Measurements from ENCODE around the gene NRARP. TPM values are rescaled to one million over a fixed set of nuclear protein-coding genes. Genes with fewer than 3 reads are reported as not detected.

Gene NRARP
- total RNA-seq, 1 donor from 2014 or later, result 17.9 TPM

DNA sequence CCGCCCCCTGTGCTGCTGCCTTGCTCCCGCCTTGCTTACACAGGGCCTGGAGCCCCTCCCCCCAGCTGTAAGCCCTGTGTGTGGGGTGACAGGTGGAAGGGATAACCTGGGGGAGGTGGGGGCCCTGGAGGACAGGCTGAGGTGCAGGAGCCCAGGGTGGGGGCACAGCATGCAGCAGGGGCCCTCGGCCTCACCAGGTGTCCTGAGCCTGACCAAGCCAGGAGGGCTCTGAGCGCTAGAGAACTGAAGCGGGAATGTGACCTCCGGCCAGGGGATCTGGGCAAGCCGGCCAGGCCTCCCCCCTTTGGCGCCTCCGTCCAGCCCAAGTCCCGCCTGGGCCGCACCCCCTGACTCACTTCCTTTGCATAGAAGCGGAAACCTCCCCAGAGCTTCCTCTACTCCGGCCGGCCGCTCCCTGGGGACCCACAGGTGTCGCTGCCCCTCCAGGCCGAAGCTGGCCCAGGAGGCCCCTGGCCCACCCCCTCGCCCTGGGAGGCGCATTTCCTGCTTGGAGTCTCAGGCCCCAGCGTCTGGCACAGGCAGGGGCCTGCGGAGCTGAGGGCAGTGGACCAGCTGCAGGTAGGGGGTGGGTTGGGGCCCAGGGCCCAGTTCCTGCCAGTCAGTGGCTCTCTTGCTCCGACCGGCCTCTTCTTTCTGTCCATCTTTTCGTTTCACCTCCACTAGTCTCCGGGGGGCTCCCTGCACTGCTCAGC is 24.6 kb downstream of the NRARP start, which contains the start of gene TOR4A:
Gene TOR4A, plus strand, starts transcription at position 398 of the 713 bp plus-strand sequence. CDS start 964 bp downstream, outside the sequence.
- Mint-ChIP-seq H3K36me3 (no peaks in the 10 kb centered on the region), H3K27me3 (peaks cover 7% of the 10 kb centered on the region), H3K9me3 (no peaks in the 10 kb centered on the region), H3K4me3 (peak within 1 kb of the TSS; percentile 65), H3K27ac (peak within 1 kb of the TSS; percentile 26), H3K4me1 (ENCODE audit: unreplicated experiment) (peaks cover 17% of the 10 kb centered on the region)
- DNase-seq (ENCODE audit: extremely low spot score, unreplicated experiment), result peak; percentile 79
- TF ChIP-seq, protein P1, sequence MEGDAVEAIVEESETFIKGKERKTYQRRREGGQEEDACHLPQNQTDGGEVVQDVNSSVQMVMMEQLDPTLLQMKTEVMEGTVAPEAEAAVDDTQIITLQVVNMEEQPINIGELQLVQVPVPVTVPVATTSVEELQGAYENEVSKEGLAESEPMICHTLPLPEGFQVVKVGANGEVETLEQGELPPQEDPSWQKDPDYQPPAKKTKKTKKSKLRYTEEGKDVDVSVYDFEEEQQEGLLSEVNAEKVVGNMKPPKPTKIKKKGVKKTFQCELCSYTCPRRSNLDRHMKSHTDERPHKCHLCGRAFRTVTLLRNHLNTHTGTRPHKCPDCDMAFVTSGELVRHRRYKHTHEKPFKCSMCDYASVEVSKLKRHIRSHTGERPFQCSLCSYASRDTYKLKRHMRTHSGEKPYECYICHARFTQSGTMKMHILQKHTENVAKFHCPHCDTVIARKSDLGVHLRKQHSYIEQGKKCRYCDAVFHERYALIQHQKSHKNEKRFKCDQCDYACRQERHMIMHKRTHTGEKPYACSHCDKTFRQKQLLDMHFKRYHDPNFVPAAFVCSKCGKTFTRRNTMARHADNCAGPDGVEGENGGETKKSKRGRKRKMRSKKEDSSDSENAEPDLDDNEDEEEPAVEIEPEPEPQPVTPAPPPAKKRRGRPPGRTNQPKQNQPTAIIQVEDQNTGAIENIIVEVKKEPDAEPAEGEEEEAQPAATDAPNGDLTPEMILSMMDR (conservative IDR thresholded peaks at IDR 0.05), result no peak

DNA sequence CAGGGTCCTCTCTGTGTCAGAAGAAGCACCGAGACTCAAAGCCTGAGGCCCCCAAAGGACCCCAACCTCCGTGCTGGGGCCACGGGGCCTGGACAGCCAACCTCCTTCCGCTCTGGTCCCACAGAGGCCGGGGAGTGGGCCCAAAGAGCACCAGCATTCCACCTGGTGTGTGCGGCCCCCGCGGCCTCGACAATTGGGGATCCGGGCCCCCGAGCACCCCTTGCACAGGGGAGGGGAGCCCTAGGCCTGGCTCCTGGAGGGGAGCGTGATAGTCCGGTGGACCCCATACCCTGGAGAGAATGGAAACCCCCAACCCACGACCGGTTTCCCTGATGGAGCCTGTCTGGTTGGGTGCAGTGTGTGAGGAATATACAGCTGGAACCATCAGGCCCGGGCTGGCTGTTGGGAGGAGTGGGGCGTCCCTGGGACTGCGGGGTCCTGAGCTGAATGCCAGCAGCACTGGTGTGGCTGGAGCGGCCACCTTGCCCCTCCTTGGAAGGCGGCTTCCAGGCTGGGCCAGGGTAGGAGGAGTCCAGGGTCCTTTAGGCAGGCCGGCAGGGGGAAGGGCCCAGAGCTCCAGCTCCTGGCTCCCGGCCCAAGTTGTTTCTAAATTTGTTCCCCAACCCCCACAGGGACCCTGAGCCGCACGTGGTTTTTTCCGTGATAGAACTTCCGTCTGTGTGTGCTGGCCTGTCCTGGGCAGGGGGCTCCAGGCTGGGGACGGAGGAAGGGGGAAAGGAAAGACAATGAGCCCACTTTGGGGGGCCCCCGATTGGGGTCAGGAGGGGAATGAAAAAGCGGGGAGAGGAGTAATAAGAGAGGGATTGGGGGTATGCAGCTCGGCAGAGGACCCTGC is 25.4 kb downstream of the NRARP start:
- TF ChIP-seq, protein P1 (conservative IDR thresholded peaks at IDR 0.05), result no peak
- DNase-seq (ENCODE audit: extremely low spot score, unreplicated experiment), result peak; percentile 68
- no peaks in the 10 kb centered on the region for H3K9me3 Mint-ChIP-seq
- peak overlapping the region; percentile 65 for H3K4me3 Mint-ChIP-seq
- H3K36me3 Mint-ChIP-seq, result no peaks in the 10 kb centered on the region
- peak overlapping the region; percentile 26 for H3K27ac Mint-ChIP-seq
- H3K27me3 Mint-ChIP-seq, result no peaks in the 10 kb centered on the region
- peaks cover 17% of the 10 kb centered on the region for H3K4me1 Mint-ChIP-seq (ENCODE audit: unreplicated experiment)

DNA sequence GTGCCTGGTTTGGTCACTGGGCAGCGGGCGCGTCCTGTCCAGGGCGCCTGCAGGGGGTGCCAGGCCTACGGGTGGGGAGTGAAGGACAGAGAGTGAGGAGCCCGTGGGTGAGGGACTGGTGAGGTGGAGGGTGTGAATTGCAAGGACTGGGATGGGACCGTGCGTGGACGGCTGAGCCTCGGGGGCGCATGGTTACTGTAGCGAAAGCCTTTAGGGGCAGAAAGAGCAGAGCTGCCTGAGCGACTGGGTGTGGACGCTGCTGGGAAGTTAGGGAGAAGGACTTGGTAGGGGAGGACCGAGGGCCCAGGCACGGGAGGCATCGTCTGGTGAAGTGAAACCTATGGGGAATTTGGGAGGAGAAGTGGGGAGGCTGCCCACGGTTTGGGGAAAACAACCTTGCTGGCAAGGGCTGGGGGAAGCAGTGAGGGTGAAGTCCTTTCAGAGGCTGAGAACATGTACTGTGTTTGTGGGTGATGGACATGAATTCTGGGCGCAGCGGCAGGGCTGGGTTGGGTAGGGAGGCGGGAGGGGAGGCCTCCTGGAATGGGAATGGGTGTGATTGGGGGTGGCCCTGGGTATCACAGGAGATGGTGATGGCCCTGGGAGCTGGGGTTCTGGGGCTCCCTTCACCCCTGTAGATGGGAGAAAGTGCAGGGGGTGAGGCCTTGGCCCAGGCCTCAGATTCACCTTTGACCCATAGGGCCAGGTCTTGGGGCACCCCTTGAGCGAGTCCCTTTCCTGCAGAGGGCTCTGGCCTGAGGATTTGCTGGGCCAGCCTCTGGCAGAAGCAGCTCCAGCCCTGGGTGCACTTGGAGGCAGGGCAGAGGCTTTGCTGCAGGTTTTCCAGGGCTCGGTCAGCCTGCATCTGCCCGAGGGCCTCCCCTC is 26.2 kb downstream of the NRARP start:
- TF ChIP-seq, protein P1 (conservative IDR thresholded peaks at IDR 0.05), result no peak
- peak; percentile 66 for DNase-seq (ENCODE audit: extremely low spot score, unreplicated experiment)
- H3K4me1 Mint-ChIP-seq (ENCODE audit: unreplicated experiment), result peaks cover 17% of the 10 kb centered on the region
- H3K36me3 Mint-ChIP-seq, result no peaks in the 10 kb centered on the region
- no peaks in the 10 kb centered on the region for H3K27me3 Mint-ChIP-seq
- no peaks in the 10 kb centered on the region for H3K9me3 Mint-ChIP-seq
- H3K27ac Mint-ChIP-seq, result peak overlapping the region; percentile 61
- peak overlapping the region; percentile 14 for H3K4me3 Mint-ChIP-seq

DNA sequence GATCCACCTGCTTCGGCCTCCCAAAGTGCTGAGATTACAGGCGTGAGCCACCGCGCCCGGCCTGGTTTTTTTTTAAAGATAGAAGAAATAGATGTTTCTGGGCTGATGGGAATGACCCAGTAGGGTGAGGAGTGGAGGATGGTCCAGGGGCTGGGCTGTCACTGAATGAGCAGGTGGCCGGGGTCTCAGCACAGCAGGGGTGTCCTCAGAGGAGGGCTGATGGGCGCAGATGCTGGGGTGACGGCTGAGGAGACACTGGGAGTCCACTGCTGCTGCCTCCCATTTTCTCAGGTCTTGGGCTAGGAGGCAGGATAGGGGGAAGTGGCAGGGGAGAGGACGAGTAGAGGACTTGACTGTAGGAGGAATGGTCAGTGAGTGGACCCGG is 26.9 kb downstream of the NRARP start:
- Mint-ChIP-seq H3K4me3 (peak overlapping the region; percentile 14), H3K27me3 (no peaks in the 10 kb centered on the region), H3K36me3 (no peaks in the 10 kb centered on the region), H3K9me3 (no peaks in the 10 kb centered on the region), H3K27ac (peak overlapping the region; percentile 61), H3K4me1 (ENCODE audit: unreplicated experiment) (peaks cover 17% of the 10 kb centered on the region)
- TF ChIP-seq, protein P1 (conservative IDR thresholded peaks at IDR 0.05), result no peak
- no peak for DNase-seq (ENCODE audit: extremely low spot score, unreplicated experiment)

DNA sequence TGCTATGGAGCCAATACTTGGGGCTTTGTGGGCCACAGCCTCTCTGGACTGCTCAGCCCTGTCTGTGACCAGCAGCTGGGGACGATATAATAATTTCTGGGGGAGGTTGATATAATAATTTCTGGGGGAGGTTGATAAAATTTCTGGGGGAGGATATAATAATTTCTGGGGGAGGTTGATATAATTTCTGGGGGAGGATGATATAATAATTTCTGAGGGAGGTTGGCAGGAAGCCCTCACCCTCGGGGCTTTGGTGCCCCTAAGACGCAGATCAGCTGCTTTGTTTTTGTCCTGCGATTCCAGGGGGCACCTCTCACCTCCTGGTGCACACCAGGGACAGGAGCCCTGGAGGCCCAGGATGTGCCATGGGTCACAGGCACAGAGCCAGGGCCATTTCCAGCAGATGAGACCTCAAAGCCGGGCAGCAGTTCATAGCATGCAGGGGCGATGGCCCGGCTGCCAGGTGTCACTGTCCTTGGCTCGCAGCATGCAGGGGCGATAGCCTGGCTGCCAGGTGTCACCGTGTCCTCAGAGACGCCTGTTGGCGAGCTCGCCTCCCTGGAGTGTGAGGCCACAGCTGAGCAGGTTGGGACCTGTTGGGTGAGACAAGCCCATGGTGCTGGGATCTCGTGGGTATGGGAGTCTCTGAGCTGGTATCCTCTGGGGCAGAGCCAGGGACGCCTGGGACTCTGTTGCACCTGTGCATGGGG is 28.3 kb downstream of the NRARP start:
- H3K4me1 Mint-ChIP-seq (ENCODE audit: unreplicated experiment), result peaks cover 17% of the 10 kb centered on the region
- H3K36me3 Mint-ChIP-seq, result no peaks in the 10 kb centered on the region
- TF ChIP-seq, protein P1 (conservative IDR thresholded peaks at IDR 0.05), result no peak
- H3K27ac Mint-ChIP-seq, result no peak overlapping the region
- no peak overlapping the region for H3K4me3 Mint-ChIP-seq
- no peaks in the 10 kb centered on the region for H3K27me3 Mint-ChIP-seq
- DNase-seq (ENCODE audit: extremely low spot score, unreplicated experiment), result no peak
- no peaks in the 10 kb centered on the region for H3K9me3 Mint-ChIP-seq
